ENCODE results near the gene ADAMTS3. TPM values are rescaled to one million over a fixed set of nuclear protein-coding genes. Genes with fewer than 3 reads are reported as not detected.

The ADAMTS3 gene
- total RNA-seq, 1 experiment from 2014 or later, result 0.39 TPM

GRCh38 chr4:72507167-72507566 lies 61.9 kb downstream of the ADAMTS3 start:
- H3K9me3 ChIP-seq (ENCODE audit: control insufficient read depth, insufficient read depth, low read depth, low read length), result no peaks in the 10 kb centered on the region
- H3K36me3 ChIP-seq (ENCODE audit: control insufficient read depth, insufficient read depth, low read length), result no peaks in the 10 kb centered on the region
- in situ Hi-C loops (cut with HindIII; ENCODE audit: low pct_unique_long_range_greater_than_20kb, low sequenced_read_pairs) (no loop called here), intact Hi-C loops (cut with micrococcal nuclease; ENCODE audit: unreplicated experiment) (loop anchor here (10.0 kb wide), 1 partner anchor 198 kb away; no protein-coding TSS in a partner anchor)
- H3K27me3 ChIP-seq (ENCODE audit: control insufficient read depth, insufficient read depth, low read length), result no peaks in the 10 kb centered on the region
- BruUV-seq (replicated peaks), result no TSS peak
- DNase-seq (ENCODE audit: low read depth, low spot score) (no peak), ATAC-seq (no peak)
- H3K4me1 ChIP-seq (ENCODE audit: control insufficient read depth, insufficient read depth, low read length), result no peaks in the 10 kb centered on the region
- TF ChIP-seq CTCF (IDR thresholded peaks at IDR 0.05) (no peak), POLR2AphosphoS5 (IDR thresholded peaks at IDR 0.05; ENCODE audit: low read depth, low read length) (no peak), SIN3A (IDR thresholded peaks at IDR 0.05; ENCODE audit: borderline replicate concordance, insufficient read depth, low read depth, low read length) (no peak), TCF7L2 (IDR thresholded peaks at IDR 0.05; ENCODE audit: low read depth, low read length) (no peak), REST (IDR thresholded peaks at IDR 0.05; ENCODE audit: insufficient read depth in 1 of 2, low read depth in 2 of 2, low read length in 1 of 2) (no peak)
- POLR2A ChIA-PET, result no interaction called here
- no peak overlapping the region for H3K4me3 ChIP-seq (ENCODE audit: low read depth in 2 of 2, low read length in 2 of 2)
- CTCF ChIA-PET, result interaction anchor here (0.6 kb wide), 1 partner anchor 515 kb away, joined by 3 read pairs; no protein-coding TSS in a partner anchor
- H3K27ac ChIP-seq (ENCODE audit: low read length), result no peak overlapping the region

GRCh38 chr4:72505314-72505744 lies 63.7 kb downstream of the ADAMTS3 start:
- BruUV-seq (replicated peaks), result no TSS peak
- in situ Hi-C loops (cut with HindIII; ENCODE audit: low pct_unique_long_range_greater_than_20kb, low sequenced_read_pairs), result no loop called here
- ATAC-seq, result no peak
- CTCF ChIA-PET, result interaction anchor here (0.5 kb wide), 1 partner anchor 519 kb away, joined by 3 read pairs; no protein-coding TSS in a partner anchor
- TF ChIP-seq SIN3A (IDR thresholded peaks at IDR 0.05; ENCODE audit: borderline replicate concordance, insufficient read depth, low read depth, low read length), result no peak
- TF ChIP-seq POLR2AphosphoS5 (IDR thresholded peaks at IDR 0.05; ENCODE audit: low read depth, low read length), result no peak
- TF ChIP-seq CTCF (IDR thresholded peaks at IDR 0.05), result peak; percentile 60
- Histone ChIP-seq H3K4me1 (ENCODE audit: control insufficient read depth, insufficient read depth, low read length) (no peaks in the 10 kb centered on the region), H3K27ac (ENCODE audit: low read length) (no peak overlapping the region), H3K27me3 (ENCODE audit: control insufficient read depth, insufficient read depth, low read length) (no peaks in the 10 kb centered on the region), H3K4me3 (ENCODE audit: low read depth in 2 of 2, low read length in 2 of 2) (no peak overlapping the region), H3K9me3 (ENCODE audit: control insufficient read depth, insufficient read depth, low read depth, low read length) (no peaks in the 10 kb centered on the region), H3K36me3 (ENCODE audit: control insufficient read depth, insufficient read depth, low read length) (no peaks in the 10 kb centered on the region)
- intact Hi-C loops (cut with micrococcal nuclease; ENCODE audit: unreplicated experiment), result loop anchor here (10.0 kb wide), 1 partner anchor 199 kb away; no protein-coding TSS in a partner anchor
- DNase-seq (ENCODE audit: low read depth, low spot score), result peak; percentile 17
- POLR2A ChIA-PET, result no interaction called here

Data from Panc1 (cell line).